NCI-H1417 (cell line): ENCODE measurements around the gene MICAL3.
"Not testable (repeated sequence)": the region's sequence is repeated elsewhere in the genome, so short reads cannot be mapped to it uniquely, and the experiment has no call there.

ENCODE experiments used
- DNase-seq, 3 experiments: peaks; one replicate each; lab custom pipeline; 2025; lab: John Stamatoyannopoulos, UW

The MICAL3 gene

DNA sequence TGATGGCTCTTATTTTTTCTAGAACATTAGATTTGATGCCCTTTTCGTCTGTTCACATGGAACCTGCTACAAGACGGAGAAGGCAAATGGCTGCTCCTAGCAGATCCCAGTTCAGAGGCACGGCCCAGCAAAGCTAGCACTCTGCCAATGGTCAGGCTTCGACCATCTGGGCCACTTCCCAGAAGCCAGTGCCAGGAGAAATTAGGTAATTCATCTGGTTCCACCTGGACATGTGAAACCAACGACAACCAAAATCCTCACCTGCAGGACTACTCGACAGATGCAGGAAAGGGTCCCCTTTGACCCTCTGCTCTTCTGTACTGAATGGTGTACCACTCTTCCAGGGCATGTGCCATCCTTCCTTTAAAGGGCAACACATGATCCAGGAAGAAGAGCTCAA, 25.4 kb downstream of the MICAL3 start:
- DNase-seq: no peak

DNA sequence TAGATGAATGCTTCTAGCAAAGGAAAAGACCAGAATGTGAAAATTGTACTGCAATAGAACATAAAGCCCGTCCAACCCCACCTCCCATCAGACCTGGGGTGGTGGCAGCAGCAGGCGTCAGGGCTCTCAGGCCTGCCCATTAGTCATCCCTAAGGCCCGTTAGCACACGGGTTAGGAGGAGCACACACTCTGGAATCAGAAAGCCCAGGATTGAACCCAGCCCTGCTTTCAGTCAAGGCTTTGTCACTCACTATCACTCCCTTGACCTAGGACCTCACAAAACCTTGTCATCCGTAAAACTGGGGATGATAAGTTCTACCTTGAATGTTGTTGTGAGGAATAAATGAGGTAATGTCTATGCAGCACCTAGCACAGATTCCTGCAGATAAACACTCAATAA, 26.9 kb downstream of the MICAL3 start:
- DNase-seq: no peak

DNA sequence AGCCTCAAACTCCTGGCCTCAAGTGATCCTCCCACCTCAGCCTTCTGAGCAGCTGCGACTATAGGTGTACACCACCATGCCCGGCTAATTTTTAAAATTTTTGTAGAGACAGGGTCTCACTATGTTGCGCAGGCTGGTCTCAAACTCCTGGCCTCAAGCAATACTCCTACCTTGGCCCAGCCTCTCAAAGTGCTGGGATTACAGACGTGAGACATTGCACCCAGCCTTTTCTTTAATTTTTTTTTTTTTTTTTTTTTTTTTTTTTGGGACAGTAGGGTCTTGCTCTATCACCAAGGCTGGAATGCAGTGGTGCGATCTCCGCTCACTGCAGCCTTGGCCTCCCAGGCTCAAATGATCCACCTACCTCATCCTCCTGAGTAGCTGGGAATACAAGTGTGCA, 29.1 kb downstream of the MICAL3 start:
- DNase-seq: not testable (repeated sequence)

DNA sequence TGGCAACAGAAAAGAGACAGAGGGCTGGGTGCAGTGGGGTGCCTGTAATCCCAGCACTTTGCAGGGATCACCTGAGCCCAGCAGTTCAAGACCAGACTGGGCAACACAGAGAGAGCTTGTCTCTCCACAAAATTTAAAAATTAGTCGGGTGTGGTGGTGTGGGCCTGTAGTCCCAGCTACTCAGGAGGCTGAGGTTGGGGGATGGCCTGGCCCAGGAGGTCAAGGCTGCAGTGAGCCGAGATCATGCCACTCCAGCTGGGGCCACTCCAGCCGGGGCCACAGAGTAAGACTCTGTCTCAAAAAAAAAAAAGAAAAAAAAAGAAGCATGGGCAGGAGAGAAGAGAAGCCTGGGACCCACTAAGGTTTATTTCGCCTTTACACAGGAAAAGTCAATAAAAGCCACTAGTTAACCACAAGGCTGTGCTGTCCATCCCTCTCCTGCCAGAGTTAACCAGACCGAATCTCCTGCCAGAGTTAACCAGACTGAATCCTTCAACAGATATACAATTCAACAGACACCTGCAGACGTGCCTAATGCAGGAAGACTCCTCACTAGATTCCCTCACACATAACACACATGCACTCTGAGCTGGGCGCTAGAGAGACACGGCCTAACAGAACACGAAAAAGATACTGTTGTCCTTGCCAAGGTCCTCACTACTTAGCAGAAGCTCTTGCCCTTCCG, 29.8 kb downstream of the MICAL3 start:
- DNase-seq: no peak

DNA sequence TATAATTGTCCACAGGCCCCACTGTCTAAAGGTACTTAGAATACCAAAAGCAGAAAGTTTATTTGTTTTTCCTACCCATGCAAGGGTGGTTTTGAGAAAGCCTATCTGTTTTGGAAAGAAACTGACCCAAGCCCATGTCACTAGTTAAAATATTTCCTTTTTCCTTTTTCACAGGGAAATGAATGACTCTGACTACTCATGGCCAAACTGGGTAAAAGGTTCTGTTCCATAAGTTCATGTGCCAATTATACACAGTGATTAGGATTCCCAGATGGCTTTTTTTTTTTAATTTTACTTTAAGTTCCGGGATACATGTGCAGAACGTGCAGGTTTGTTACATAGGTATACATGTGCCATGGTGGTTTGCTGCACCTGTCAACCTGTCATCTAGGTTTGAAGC, 31.4 kb downstream of the MICAL3 start:
- DNase-seq: not testable (repeated sequence)

DNA sequence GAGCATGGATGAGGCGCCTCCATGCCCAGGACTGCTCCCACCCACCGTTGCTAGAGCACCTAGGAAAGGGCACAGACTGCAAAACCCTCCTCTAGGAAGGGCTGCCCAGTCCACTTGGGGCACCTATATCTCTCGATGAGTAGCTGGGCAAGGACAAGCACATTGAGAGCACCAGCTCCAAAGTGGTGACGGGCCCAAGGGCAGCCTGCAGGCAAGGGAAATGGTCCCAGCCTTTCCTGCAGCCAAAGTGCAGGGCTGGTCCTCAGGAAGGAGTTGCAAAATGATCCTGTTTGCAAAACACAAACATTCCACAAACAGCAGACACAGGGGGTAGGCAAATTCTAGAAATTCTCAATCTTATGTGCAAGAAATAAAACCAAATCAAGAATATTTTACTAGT, 32.4 kb downstream of the MICAL3 start:
- not testable (repeated sequence) for DNase-seq

DNA sequence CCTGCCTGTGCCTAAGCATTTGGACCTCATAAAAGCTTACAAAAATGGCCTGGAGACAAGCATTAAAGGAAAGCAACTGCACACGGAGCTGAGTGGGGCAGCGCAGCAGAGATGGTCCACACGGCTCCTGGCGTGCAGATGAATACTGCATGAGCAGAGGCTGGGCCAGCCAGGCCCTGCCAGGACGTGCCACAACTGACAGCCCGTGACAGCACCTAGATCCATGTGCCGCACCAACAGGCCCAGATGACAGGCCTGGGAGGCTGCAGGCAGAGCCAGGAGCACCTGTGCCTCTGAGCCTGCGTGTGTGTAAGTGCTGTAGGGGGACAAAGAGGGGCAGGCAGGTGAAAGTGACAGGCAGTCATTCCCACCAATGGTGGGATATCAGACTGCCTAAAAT, 33.4 kb downstream of the MICAL3 start:
- DNase-seq: no peak

DNA sequence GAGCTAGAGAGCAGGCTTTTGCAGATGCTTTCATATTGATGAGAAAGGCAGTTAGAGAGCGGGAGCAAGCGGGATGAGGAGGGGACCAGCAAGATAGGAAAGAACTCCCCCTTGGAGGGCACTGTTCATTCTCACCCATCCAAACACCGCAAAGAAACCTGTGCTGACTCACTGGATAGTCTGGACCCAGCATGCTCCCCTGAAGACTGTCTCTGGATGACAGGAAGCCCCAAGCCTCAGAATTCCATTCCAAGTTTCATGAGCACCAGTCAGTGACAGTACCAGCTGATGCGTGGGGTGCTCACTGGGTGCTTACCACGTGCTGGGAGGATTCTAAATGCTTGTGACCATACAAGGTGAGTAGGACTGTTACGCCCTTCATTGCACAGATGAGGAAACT, 34.2 kb downstream of the MICAL3 start:
- no peak for DNase-seq

DNA sequence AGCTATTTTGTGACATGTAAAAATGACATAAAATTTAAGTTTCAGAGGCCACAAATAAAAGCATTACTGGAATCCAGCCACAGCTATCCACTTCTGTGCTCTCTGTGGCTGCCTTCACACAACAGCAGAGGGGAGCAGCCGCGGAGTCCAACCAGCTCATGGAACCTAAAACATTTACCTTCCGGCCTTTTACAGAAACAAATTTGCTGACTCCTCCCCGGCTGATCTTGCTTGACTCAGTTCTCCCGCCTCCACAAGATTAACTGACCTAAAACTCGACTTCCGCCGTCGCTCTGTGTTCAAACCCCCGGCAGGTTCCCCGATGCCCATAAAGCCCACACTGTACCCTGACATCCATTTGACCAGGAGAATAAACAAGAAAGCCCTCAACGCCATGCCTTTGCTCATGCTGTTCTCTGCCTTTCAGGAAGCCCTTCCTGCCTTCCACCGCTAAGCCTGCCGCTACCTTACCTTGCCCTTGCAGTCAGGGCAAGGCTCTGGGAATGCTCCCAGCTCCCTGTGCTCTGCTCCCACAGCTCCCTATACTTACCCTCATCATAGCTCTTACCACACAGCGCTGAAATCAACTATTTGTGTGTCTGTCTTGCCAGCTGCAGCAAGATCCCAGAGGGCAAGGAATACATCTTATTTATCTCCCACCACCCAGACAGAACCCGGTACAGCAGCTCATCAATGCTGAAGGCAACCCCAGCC, 35.4 kb downstream of the MICAL3 start:
- no peak for DNase-seq

DNA sequence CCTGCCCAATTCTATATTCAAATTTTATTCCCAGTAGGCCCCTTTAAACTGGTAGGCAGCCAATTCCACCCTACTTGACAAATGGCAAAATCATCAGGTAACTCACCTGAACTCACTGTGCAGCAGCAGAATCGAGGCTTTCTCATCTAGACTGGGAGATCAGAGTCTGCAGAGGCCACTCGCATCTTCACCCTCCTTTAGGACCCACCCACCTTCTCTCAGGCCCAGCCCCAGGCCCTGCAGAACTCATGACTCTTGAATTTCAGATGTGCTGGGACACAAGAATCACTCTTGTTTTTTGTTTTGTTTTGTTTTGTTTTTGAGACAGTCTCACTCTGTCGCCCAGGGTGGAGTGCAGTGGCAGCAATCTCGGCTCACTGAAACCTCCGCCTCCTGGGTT, 38.8 kb downstream of the MICAL3 start:
- DNase-seq: no peak

DNA sequence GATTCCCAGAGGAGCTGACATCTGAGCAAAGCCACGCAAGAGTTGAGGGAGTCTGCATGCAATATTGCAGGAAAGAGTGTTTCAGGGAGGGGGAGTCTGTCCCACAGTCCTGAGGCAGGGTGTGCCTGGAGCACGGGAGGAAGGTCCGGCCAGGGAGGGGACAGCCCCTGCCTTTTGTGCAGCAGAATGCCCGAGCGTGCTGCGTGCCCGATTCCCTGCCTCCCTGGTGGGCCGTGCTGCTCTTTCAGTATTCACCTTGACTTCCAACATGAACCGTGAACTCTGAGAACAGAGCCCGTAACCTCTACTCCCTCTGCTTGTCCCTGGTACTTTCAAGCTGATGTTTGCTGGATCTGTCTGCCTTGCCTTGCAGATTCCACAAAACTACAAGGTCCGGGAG, 39.3 kb downstream of the MICAL3 start:
- not testable (repeated sequence) for DNase-seq

DNA sequence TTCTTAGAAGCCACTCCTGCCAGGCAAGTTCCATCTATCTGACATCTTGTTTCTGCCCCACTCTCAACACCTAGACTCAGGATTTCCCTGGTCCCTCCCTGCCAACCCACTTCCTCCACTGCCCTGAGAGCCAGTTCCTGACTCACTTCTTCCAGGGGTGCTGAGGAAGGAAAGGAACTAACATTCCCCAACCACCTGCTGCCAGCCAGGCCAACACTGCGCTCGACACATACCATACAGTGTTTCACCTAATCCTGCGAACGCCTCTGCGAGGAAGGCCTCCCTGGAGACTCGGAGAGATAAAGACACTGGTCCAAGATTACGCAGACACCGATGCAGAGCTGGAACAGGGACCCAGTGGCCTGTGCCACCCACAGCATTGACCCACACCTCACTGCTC, 40.2 kb downstream of the MICAL3 start:
- DNase-seq: no peak

DNA sequence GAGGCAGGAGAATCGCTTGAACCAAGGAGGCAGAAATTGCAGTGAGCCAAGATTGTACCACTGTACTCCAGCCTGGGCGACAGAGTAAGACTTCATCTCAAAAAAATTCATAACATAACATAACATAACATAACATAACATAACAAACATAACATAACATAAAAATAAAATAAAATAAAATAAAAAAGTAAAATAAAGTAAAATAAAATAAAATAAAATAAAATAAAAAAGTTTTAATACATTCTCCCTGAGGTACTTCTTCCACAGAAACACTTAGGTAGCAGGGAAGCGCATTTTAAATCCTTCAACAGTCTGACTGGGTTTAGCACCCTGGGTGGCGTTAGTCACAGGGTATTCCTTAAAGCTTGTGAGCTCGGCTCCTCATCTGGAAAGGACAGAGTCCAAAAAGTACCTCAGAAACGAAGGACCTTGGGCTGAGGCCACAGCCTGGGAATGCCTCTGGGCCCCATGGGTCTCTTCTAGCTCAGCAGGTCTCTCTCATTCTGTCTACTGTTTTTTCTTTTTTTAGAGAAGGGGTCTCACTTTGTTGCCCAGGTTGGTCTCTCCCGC, 41.7 kb downstream of the MICAL3 start:
- DNase-seq: no peak

DNA sequence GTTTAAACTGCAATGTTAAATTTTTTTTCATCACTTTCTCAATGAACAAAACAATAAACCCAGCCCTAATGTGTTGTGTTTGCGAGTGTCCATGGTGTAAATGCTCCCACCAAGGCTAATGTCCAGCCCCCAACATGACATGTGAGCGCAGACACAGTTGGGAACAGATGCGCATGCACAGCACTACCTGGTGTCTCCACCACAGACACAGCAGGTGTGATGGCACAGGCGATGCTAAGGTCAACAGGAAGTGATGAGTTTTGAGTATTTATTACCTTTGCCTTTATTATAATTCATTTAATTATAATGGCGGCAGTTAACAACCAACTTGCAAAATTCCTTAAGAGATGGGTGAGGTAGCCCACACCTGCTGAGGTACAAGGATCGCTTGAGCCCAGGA, 42.9 kb downstream of the MICAL3 start:
- DNase-seq: peak in 1 of 3 experiments; percentile 9

DNA sequence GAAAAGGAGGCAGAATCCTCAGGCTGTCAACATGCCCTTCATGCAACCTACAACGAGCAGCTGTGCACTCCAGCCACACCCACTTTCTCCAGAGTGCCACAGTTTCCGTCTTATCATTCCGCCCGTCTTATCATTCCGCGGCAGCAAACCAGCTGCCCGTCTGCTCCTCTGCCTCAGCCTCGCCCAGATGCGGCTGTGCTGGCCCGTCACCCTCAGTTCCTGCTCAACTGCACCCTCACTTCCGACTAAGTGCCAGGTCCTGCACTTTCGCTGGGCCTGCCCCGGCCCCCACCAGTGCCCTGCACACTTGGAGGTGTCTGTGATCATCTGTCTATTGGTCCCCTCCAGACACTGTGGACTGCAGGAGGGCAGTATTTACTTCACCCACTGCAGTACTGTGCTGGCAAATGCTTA, 43.7 kb downstream of the MICAL3 start:
- DNase-seq: peak in 1 of 3 experiments; percentile 3

DNA sequence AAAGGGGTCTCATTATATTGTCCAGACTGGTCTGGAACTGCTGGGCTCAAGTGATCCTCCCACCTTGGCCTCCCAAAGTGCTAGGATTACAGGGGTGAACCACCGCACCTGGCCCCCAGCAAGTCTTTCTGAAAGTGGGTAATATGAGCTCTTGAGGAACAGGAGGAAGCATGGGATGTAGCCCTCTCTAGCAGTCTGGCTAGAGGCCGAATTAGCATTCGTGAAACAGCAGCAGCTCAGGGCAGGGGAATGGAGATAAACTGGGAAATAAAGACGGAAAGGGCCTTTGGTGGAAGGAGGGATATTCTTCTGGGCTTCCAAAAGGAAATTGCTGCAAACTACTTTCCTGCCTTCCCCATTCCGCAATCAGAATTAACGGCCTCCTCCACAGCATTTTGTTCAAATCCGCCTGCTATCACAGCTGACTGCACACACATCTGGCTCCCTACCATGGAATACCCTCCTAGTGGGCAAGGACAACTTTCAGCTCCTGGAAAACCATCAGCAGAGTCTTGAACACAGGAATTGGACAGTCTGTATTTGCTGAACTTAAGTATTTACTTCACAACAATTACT, 44.3 kb downstream of the MICAL3 start:
- DNase-seq: no peak

DNA sequence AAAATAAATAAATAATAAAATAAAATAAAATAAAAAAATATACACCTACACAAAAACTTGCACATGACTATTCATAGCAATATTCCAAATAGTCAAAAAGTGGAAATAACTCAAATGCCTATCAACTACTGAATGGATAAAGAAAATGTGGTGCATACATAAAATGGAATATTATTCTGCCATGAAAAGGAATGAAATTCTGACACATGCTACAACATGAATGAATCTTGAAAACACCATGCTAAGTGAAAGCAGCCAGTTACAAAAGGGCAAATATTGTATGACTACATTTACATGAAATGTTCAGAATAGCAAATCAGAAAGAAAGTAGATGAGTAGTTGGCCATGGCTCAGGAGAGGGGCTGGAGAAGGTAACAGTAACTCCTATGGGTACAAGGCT, 46.3 kb downstream of the MICAL3 start:
- no peak for DNase-seq

DNA sequence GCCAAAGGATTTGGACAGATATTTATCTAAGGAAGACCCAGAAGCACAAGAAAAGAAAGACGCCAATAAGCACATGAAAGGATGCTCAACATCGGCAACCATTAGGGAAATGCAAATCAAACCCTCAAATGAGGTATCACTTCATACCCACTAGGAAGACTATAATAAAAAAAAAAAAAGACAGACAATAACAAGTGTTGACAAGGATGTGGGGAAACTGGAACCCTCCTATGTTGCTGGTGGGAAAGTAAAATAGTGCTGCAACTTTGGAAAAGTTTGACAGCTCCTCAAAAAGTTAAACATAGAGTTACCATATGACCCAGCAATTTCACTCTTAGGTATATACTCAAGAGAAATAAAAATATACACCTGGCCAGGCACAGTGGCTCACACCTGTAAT, 47.0 kb downstream of the MICAL3 start:
- DNase-seq: no peak

DNA sequence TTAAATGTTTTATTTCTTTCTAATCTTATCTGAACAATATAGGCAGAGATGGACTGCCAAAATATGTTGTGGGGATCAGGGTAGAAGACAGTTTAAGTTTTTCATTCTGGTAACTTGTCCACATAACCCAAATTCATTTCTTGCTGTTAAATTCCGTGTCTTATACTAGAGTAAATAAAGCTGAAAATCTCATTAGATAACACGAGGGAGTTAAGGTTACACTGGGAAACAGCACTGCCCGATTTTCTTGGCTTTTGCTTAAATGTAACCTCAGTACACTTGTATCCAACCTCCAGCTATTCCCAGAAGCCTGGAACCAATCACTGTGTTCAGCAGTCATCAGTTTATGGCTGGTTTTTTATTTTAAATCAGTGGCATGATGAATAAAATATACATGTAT, 48.2 kb downstream of the MICAL3 start:
- no peak for DNase-seq

DNA sequence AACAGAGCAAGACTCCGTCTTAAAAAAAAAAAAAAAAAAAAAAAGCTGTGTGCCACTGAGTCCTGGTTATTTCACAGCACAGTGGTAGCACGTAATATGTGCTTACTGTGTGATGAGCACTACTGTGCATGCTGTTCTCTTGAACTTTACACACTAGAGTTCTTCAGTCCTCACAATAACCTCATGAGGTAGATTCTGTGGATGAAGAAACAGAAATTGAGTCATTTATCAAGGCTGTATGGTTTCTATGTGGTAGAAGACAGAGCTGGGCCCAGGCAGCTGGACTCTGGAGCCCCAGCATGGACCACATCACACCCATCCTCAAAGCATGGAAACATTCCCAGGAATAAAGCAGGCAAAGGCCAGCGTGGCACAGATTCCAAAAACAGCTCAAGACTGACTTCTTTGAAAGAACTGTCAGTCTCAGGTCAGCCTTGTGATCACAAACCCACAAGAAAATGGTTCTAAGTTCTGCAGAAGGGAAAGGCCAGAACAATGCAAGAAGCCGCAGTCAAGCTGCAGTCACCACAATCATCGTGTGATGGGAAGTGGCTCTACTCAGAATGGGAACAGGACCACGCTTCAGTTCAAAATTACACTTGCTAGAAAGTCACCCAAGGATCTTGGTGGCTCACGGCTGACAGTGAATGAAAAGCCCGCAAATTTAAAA, 49.5 kb downstream of the MICAL3 start:
- no peak for DNase-seq

DNA sequence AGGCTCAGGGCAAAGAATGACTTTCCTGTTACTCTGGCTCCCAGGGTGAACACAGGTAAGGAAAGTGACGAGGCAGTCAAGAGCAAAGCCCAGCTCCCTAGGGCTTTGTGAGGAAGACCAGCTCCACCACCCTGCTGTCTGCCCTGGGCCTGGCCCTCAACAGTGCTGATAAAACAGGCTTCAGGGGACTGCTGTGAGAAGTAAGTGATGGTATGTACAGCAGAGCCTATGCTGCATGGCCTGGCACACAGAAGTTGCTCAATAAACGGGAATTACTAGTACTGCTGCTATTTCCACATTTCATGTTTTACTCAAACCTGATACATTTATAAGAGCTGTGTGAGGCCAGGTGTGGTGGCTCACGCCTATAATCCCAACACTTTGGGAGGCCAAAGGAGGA, 50.3 kb downstream of the MICAL3 start:
- DNase-seq: no peak

DNA sequence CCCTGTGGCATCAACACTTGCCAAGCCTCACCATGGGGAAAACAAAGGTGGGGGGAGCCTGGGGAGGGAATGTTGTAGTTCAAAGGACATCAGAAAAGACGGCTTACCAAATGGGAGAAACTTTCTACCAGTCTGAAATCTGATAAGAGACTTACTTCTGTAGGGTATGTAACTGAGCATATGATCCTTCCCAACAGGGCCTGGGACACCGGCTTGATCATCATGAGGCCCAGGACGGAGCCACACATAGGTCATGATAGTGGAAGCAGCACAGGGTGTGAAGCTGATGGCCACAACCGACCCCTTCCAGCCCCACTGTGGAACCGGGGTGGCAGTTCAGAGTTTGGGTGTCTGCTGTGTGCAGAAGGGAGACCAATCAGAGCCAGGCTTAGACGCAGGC, 51.1 kb downstream of the MICAL3 start:
- no peak for DNase-seq
